ENCODE measurements around the gene MAN1A1.

Gene MAN1A1

GRCh38 chr6:119345114-119345513 is 4.4 kb downstream of the MAN1A1 start:
- DNase-seq, result no peak

GRCh38 chr6:119344306-119344705 is 5.3 kb downstream of the MAN1A1 start:
- no peak for DNase-seq

- DNase-seq, result no peak
Observed at GRCh38 chr6:119343573-119344146, 5.9 kb downstream of the MAN1A1 start.

GRCh38 chr6:119343167-119343566 is 6.4 kb downstream of the MAN1A1 start:
- DNase-seq, result no peak

GRCh38 chr6:119342430-119342829 is 7.1 kb downstream of the MAN1A1 start:
- DNase-seq, result no peak

GRCh38 chr6:119340796-119341487 is 8.6 kb downstream of the MAN1A1 start:
- DNase-seq, result no peak

- peak; percentile 35 for DNase-seq
Observed at GRCh38 chr6:119339941-119340456, 9.6 kb downstream of the MAN1A1 start.

GRCh38 chr6:119337762-119338161 is 11.8 kb downstream of the MAN1A1 start:
- no peak for DNase-seq

- no peak for DNase-seq
Observed at GRCh38 chr6:119337252-119337651, 12.3 kb downstream of the MAN1A1 start.

- DNase-seq, result no peak
Observed at GRCh38 chr6:119334535-119335264, 14.9 kb downstream of the MAN1A1 start.

- no peak for DNase-seq
Observed at GRCh38 chr6:119333707-119334295, 15.8 kb downstream of the MAN1A1 start.

- no peak for DNase-seq
Observed at GRCh38 chr6:119333063-119333609, 16.4 kb downstream of the MAN1A1 start.

GRCh38 chr6:119331663-119332286 is 17.8 kb downstream of the MAN1A1 start:
- DNase-seq, result no peak

- no peak for DNase-seq
Observed at GRCh38 chr6:119330520-119331113, 18.9 kb downstream of the MAN1A1 start.

- no peak for DNase-seq
Observed at GRCh38 chr6:119329794-119330180, 19.8 kb downstream of the MAN1A1 start.

- DNase-seq, result no peak
Observed at GRCh38 chr6:119328892-119329793, 20.4 kb downstream of the MAN1A1 start.

GRCh38 chr6:119328254-119328653 is 21.3 kb downstream of the MAN1A1 start:
- DNase-seq, result no peak

- no peak for DNase-seq
Observed at GRCh38 chr6:119327810-119328209, 21.8 kb downstream of the MAN1A1 start.

GRCh38 chr6:119326291-119327005 is 23.1 kb downstream of the MAN1A1 start:
- no peak for DNase-seq

- DNase-seq, result no peak
Observed at GRCh38 chr6:119325559-119326265, 23.8 kb downstream of the MAN1A1 start.
